Stimulated activated memory B cell treated with anti-CD40 and anti-IgM and Interleukin-4, amounts not matched to agents 10 μg/mL and 1 μg/mL and 100 μg/mL, for 72 hours (primary cell): Measurements from ENCODE around the gene VPS52.
"Not testable (repeated sequence)": the region's sequence is repeated elsewhere in the genome, so short reads cannot be mapped to it uniquely, and the experiment has no call there.

Experiments
- ATAC-seq: fragments of 150-1000 bp; cut with Tn5 transposase; 2 replicates; pipeline ENCODE4 v1.10.0; 2021
- H3K27ac Mint-ChIP-seq: one replicate; pipeline ENCODE4 v1.8.0; 2022; ENCODE audit warnings: mild to moderate bottlenecking, mixed read lengths
- H3K27me3 Mint-ChIP-seq: one replicate; pipeline ENCODE4 v1.8.0; 2022; ENCODE audit warnings: mixed read lengths
- H3K36me3 Mint-ChIP-seq: one replicate; pipeline ENCODE4 v1.8.0; 2022; ENCODE audit warnings: mixed read lengths
- H3K4me1 Mint-ChIP-seq: one replicate; pipeline ENCODE4 v1.8.0; 2022; ENCODE audit warnings: mixed read lengths
- H3K4me3 Mint-ChIP-seq: one replicate; pipeline ENCODE4 v1.8.0; 2022; ENCODE audit warnings: mild to moderate bottlenecking, moderate library complexity, mixed read lengths
- H3K9me3 Mint-ChIP-seq: one replicate; pipeline ENCODE4 v1.8.0; 2022; ENCODE audit warnings: mixed read lengths

The VPS52 gene

GRCh38 chr6:33276864-33277662 lies 5.4 kb upstream of the VPS52 start, which contains the start of gene B3GALT4:
Gene B3GALT4, plus strand, starts transcription at chr6:33277123. Its CDS starts 297 bp downstream, at chr6:33277420.
- Mint-ChIP-seq H3K36me3 (peaks cover 55% of the 10 kb centered on the region), H3K4me1 (peaks cover 91% of the 10 kb centered on the region), H3K9me3 (no peaks in the 10 kb centered on the region), H3K27me3 (no peaks in the 10 kb centered on the region), H3K4me3 (peak within 1 kb of the TSS; percentile 93), H3K27ac (peak within 1 kb of the TSS; percentile 98)
- ATAC-seq, result peak; percentile 81

DNA sequence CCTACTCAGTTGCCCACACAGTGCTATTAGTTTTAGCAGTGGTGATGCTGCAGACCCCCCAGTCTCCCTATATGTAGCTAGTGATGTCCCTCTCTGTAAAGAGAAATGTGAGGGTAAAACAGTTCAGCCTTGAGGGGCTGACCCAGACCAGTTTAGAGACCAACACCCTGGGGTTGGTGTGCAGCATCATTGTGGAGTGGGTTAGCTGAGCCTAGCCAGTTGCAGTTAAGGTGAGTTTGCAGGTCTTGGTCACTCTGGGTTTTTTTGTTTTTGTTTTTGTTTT lies 4.8 kb upstream of the VPS52 start:
- no peak for ATAC-seq
- peak overlapping the region; percentile 93 for H3K4me3 Mint-ChIP-seq
- H3K9me3 Mint-ChIP-seq, result no peaks in the 10 kb centered on the region
- H3K27me3 Mint-ChIP-seq, result no peaks in the 10 kb centered on the region
- peaks cover 55% of the 10 kb centered on the region for H3K36me3 Mint-ChIP-seq
- peak overlapping the region; percentile 98 for H3K27ac Mint-ChIP-seq
- peaks cover 92% of the 10 kb centered on the region for H3K4me1 Mint-ChIP-seq

DNA sequence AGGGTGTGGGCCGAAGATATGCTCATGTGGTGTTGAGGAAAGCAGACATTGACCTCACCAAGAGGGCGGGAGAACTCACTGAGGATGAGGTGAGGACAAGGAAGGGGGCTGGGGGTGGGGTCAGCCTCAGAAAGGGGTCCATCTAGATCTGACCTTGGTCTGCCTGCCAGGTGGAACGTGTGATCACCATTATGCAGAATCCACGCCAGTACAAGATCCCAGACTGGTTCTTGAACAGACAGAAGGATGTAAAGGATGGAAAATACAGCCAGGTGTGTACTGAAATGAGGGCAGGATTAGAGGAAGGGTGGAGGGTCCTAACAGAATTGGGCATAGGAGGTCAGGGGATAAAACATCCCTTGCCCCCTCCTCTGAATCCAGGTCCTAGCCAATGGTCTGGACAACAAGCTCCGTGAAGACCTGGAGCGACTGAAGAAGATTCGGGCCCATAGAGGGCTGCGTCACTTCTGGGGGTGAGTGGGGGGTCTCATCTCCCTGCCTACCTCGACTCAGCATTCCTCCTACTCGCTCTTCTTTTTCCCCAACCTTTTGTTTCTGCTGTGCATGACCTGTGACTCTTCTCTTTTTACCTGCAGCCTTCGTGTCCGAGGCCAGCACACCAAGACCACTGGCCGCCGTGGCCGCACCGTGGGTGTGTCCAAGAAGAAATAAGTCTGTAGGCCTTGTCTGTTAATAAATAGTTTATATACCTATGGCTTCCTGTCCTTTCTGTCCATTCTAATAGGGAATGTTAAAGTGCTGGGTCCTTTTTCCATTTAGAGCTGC lies 4.3 kb upstream of the VPS52 start:
- H3K4me1 Mint-ChIP-seq, result peaks cover 87% of the 10 kb centered on the region
- peaks cover 55% of the 10 kb centered on the region for H3K36me3 Mint-ChIP-seq
- H3K27ac Mint-ChIP-seq, result peak overlapping the region; percentile 98
- not testable (repeated sequence) for H3K9me3 Mint-ChIP-seq, H3K27me3 Mint-ChIP-seq, ATAC-seq
- H3K4me3 Mint-ChIP-seq, result peak overlapping the region; percentile 93

DNA sequence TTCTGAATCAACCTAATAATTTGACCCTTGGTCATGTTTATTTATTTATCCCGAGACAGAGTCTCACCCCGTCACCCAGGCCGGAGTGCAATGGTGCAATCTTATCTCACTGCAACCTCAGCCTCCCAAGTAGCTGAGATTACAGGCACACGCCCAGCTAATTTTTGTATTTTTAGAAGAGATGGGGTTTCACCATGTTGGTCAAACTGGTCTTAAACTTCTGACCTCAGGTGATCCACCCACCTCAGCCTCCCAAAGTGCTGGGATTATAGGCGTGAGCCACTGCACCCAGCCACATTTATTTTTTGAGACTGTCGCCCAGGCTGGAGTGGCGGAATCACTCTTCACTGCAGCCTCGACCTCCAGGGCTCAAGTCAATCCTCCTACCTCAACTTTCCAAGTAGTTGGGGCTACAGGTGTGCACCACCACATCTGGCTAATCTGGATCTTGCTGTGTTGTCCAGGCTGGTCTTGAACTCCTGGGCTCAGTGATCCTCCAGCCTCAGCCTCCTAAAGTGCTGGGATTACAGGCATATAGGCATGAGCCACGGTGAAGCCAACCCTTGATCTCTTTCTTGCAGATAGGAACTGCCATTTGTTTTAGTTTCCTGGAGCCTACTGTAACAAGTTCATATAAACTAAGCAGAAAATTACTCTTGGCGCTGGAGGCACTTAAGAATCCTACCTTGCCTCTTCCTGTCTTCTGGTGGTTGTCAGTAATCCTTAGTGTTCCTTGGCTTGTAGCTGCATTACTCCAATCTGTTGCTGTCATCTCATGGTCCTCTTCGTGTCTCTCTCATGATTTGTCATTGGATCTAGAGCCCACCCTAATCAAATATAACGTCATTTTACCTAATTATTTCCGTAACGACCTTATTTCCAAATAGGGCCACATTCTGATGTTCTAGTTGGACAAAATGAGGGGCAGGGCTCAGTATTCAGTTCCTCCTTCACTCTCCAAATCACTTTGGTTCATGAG lies 2.5 kb upstream of the VPS52 start:
- Mint-ChIP-seq H3K36me3 (peaks cover 65% of the 10 kb centered on the region), H3K4me1 (peaks cover 80% of the 10 kb centered on the region), H3K4me3 (peak overlapping the region; percentile 93), H3K27me3 (no peaks in the 10 kb centered on the region), H3K27ac (peak overlapping the region; percentile 98), H3K9me3 (no peaks in the 10 kb centered on the region)
- no peak for ATAC-seq

GRCh38 chr6:33273129-33273923 lies 1.6 kb upstream of the VPS52 start:
- Mint-ChIP-seq H3K36me3 (peaks cover 66% of the 10 kb centered on the region), H3K9me3 (no peaks in the 10 kb centered on the region), H3K27ac (peak overlapping the region; percentile 98), H3K27me3 (no peaks in the 10 kb centered on the region), H3K4me1 (peaks cover 71% of the 10 kb centered on the region), H3K4me3 (peak overlapping the region; percentile 93)
- no peak for ATAC-seq

DNA sequence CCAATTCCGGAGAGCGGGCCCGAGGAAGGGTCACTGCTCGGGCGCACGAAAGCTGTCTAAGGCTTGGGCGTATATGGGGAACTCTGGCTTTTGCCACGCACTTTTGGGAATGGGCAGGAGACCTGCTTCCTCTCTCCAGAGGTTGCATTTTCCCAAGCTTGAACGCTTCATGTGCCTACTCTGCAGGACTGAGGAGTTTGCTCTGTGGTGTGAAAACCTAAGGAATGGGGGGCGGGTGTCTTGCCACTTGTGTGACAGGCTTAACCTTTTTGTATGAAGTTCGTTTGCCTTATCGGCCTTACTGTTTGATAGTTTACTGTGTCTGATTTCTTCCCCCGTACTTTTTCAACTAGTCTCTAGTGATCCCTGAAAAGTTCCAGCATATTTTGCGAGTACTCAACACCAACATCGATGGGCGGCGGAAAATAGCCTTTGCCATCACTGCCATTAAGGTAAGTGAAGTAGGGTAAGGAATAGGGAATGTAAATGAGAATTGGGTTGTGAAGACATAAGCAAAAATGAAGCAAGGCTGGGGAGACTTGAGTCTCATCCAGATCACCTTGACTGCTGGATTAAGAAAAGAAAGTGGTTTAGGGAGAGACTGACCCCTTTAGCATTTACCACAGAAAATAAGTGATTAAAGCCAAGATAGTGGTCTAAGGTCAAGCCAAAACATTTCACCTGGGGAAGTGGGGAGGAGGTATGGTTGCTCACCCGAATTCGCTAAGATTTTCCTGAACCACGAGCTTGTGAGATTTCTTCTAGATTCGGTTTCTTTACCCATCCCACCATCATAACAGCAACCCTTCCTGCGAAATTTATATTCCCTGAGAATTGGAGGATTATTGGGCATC lies 826 bp upstream of the VPS52 start:
- Mint-ChIP-seq H3K4me1 (peaks cover 63% of the 10 kb centered on the region), H3K4me3 (peak overlapping the region; percentile 93), H3K27me3 (no peaks in the 10 kb centered on the region), H3K27ac (peak overlapping the region; percentile 98), H3K9me3 (no peaks in the 10 kb centered on the region), H3K36me3 (peaks cover 73% of the 10 kb centered on the region)
- peak; percentile 14 for ATAC-seq

DNA sequence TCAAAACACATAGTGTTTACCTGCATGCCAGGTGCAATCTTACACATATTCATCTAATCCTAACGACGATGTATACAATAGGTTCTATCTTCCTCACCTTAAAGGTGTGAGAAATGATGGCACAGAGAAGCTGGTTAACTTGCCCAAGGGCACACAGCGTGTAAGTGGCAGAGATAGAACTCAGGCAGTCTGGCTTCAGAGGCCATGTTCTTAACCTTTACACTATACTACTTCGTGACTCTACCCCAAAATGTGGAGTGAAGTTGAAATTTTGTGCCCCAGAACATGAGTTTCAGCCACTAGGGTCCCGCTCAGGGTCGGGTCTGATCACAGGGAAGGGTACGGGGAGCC lies 584 bp downstream of the VPS52 start:
- no peaks in the 10 kb centered on the region for H3K9me3 Mint-ChIP-seq
- peaks cover 52% of the 10 kb centered on the region for H3K4me1 Mint-ChIP-seq
- H3K27ac Mint-ChIP-seq, result peak overlapping the region; percentile 98
- no peaks in the 10 kb centered on the region for H3K27me3 Mint-ChIP-seq
- no peak for ATAC-seq
- H3K4me3 Mint-ChIP-seq, result peak overlapping the region; percentile 93
- peaks cover 78% of the 10 kb centered on the region for H3K36me3 Mint-ChIP-seq

DNA sequence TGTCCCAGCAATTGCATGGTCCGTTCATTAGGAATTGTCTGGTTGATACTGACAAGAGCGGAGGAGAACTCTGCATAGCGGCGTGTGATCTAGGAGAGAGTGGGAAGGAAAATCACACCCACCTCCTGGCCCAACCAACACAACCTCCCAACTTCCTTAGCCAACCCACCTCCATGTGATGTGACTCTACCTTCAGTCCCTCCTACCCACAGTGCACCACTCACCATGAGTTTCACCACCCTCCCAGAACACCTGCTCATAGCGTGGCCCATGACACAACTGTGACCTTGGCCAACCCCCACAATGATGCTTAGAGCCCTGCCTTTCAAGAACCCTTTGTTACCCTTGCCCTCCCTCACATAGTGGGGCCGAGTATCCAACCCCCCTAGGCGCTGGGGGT lies 7.7 kb downstream of the VPS52 start:
- no peaks in the 10 kb centered on the region for H3K4me1 Mint-ChIP-seq
- no peaks in the 10 kb centered on the region for H3K27me3 Mint-ChIP-seq
- H3K4me3 Mint-ChIP-seq, result no peak overlapping the region
- no peak overlapping the region for H3K27ac Mint-ChIP-seq
- H3K9me3 Mint-ChIP-seq, result no peaks in the 10 kb centered on the region
- ATAC-seq, result no peak
- peaks cover 69% of the 10 kb centered on the region for H3K36me3 Mint-ChIP-seq

GRCh38 chr6:33262490-33262889 lies 9.2 kb downstream of the VPS52 start:
- not testable (repeated sequence) for H3K27ac Mint-ChIP-seq, H3K4me3 Mint-ChIP-seq, H3K27me3 Mint-ChIP-seq, H3K4me1 Mint-ChIP-seq, H3K9me3 Mint-ChIP-seq, ATAC-seq
- peaks cover 59% of the 10 kb centered on the region for H3K36me3 Mint-ChIP-seq

GRCh38 chr6:33259032-33259431 lies 12.6 kb downstream of the VPS52 start:
- no peak overlapping the region for H3K27ac Mint-ChIP-seq
- ATAC-seq, result no peak
- H3K9me3 Mint-ChIP-seq, result no peaks in the 10 kb centered on the region
- H3K4me3 Mint-ChIP-seq, result no peak overlapping the region
- peaks cover 43% of the 10 kb centered on the region for H3K36me3 Mint-ChIP-seq
- H3K4me1 Mint-ChIP-seq, result no peaks in the 10 kb centered on the region
- no peaks in the 10 kb centered on the region for H3K27me3 Mint-ChIP-seq

GRCh38 chr6:33254591-33254990 lies 17.1 kb downstream of the VPS52 start:
- no peak for ATAC-seq
- H3K4me1 Mint-ChIP-seq, result peaks cover 23% of the 10 kb centered on the region

GRCh38 chr6:33252759-33253158 lies 18.9 kb downstream of the VPS52 start:
- Mint-ChIP-seq H3K27ac (no peak overlapping the region), H3K4me1 (peaks cover 39% of the 10 kb centered on the region), H3K27me3 (no peaks in the 10 kb centered on the region), H3K4me3 (no peak overlapping the region), H3K9me3 (no peaks in the 10 kb centered on the region), H3K36me3 (peaks cover 41% of the 10 kb centered on the region)
- no peak for ATAC-seq

More at GRCh38 chr6:33254591-33254990, 17.1 kb downstream of the VPS52 start:
- Mint-ChIP-seq H3K27ac (no peak overlapping the region), H3K36me3 (peaks cover 43% of the 10 kb centered on the region), H3K4me3 (no peak overlapping the region), H3K27me3 (no peaks in the 10 kb centered on the region), H3K9me3 (no peaks in the 10 kb centered on the region)

GRCh38 chr6:33251395-33252012 lies 20.2 kb downstream of the VPS52 start:
- no peak overlapping the region for H3K4me3 Mint-ChIP-seq
- H3K36me3 Mint-ChIP-seq, result peaks cover 37% of the 10 kb centered on the region
- no peaks in the 10 kb centered on the region for H3K27me3 Mint-ChIP-seq
- H3K9me3 Mint-ChIP-seq, result no peaks in the 10 kb centered on the region
- no peak for ATAC-seq
- peak overlapping the region; percentile 4 for H3K27ac Mint-ChIP-seq
- peaks cover 40% of the 10 kb centered on the region for H3K4me1 Mint-ChIP-seq
